ENCODE data around the gene TTLL5. TPM values are rescaled to one million over a fixed set of nuclear protein-coding genes. Genes with fewer than 3 reads are reported as not detected.
"Not testable (repeated sequence)": the region's sequence is repeated elsewhere in the genome, so short reads cannot be mapped to it uniquely, and the experiment has no call there.

The TTLL5 gene
- total RNA-seq, 1 experiment from 2014 or later = 34.7 TPM

GRCh38 chr14:75690010-75690409 is 29.0 kb downstream of the TTLL5 start:
- Histone ChIP-seq H3K4me2 (ENCODE audit: low read length) (no peak overlapping the region), H2AFZ (ENCODE audit: low read length) (no peak overlapping the region), H3K36me3 (ENCODE audit: low read depth, low read length) (peaks cover 36% of the 10 kb centered on the region), H3K27me3 (ENCODE audit: low read length) (no peaks in the 10 kb centered on the region), H3K27ac (ENCODE audit: low read length) (no peak overlapping the region), H3K4me3 (ENCODE audit: low read length) (no peak overlapping the region), H3K79me2 (ENCODE audit: low read length) (no peaks in the 10 kb centered on the region), H3K4me1 (ENCODE audit: insufficient read depth, low read length) (no peaks in the 10 kb centered on the region), H3K9me2 (replicated peaks; ENCODE audit: low read length) (no peaks in the 10 kb centered on the region), H4K20me1 (ENCODE audit: low read length) (no peaks in the 10 kb centered on the region), H3K9ac (ENCODE audit: low read length) (no peak overlapping the region), H3K9me3 (ENCODE audit: low read length) (no peaks in the 10 kb centered on the region), H3F3A (ENCODE audit: low read length, unreplicated experiment) (no peaks in the 10 kb centered on the region)
- intact Hi-C loops (cut with micrococcal nuclease) = no loop called here
- ChIA-PET CTCF (no interaction called here), POLR2A (ENCODE audit: unreplicated experiment) (no interaction called here)
- BruUV-seq (replicated peaks) = no TSS peak
- no peak for TF ChIP-seq EZH2phosphoT487 (IDR thresholded peaks at IDR 0.05; ENCODE audit: borderline replicate concordance, low read length)
- no peak for TF ChIP-seq CTCF (conservative IDR thresholded peaks at IDR 0.05; ENCODE audit: low read depth, low read length)
- no peak for ATAC-seq
- DNase-seq = no peak

DNA sequence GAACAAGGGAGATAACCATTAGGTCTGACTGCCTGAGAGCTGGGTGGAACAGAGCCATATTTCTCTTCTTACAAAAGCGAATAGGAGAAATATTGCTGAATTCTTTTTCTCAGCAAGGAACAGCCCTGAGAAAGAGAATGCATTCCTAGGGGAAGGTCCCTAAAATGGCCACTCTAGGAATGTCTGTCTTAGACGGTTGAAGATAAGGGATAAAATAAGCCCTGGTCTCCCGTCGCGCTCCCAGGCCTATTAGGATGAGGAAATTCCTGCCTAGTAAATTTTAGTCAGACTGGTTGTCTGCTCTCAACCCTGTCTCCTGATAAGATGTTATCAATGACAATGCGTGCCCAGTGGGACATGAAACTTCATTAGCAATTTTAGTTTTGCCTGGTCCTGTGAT is 34.0 kb downstream of the TTLL5 start:
- POLR2A ChIA-PET (ENCODE audit: unreplicated experiment) = not testable (repeated sequence)

GRCh38 chr14:75697386-75697785 is 36.3 kb downstream of the TTLL5 start:
- no peak for DNase-seq
- intact Hi-C loops (cut with micrococcal nuclease) = no loop called here
- Histone ChIP-seq H3K4me3 (ENCODE audit: low read length) (no peak overlapping the region), H3K9ac (ENCODE audit: low read length) (no peak overlapping the region), H4K20me1 (ENCODE audit: low read length) (no peaks in the 10 kb centered on the region), H3K9me3 (ENCODE audit: low read length) (no peaks in the 10 kb centered on the region), H3F3A (ENCODE audit: low read length, unreplicated experiment) (no peaks in the 10 kb centered on the region), H3K9me2 (replicated peaks; ENCODE audit: low read length) (no peaks in the 10 kb centered on the region), H3K36me3 (ENCODE audit: low read depth, low read length) (peaks cover 36% of the 10 kb centered on the region), H2AFZ (ENCODE audit: low read length) (no peak overlapping the region), H3K27me3 (ENCODE audit: low read length) (no peaks in the 10 kb centered on the region), H3K4me2 (ENCODE audit: low read length) (no peak overlapping the region), H3K27ac (ENCODE audit: low read length) (no peak overlapping the region), H3K4me1 (ENCODE audit: insufficient read depth, low read length) (no peaks in the 10 kb centered on the region), H3K79me2 (ENCODE audit: low read length) (no peaks in the 10 kb centered on the region)
- BruUV-seq (replicated peaks) = no TSS peak
- TF ChIP-seq CTCF (conservative IDR thresholded peaks at IDR 0.05; ENCODE audit: low read depth, low read length) (no peak), EZH2phosphoT487 (IDR thresholded peaks at IDR 0.05; ENCODE audit: borderline replicate concordance, low read length) (no peak), EZH2 (IDR thresholded peaks at IDR 0.05; ENCODE audit: low read length, unreplicated experiment) (no peak)
- no peak for ATAC-seq
- ChIA-PET POLR2A (ENCODE audit: unreplicated experiment) (no interaction called here), CTCF (no interaction called here)

More for the DNA sequence above, 34.0 kb downstream of the TTLL5 start:
- H3F3A ChIP-seq (ENCODE audit: low read length, unreplicated experiment); H3K4me1 ChIP-seq (ENCODE audit: insufficient read depth, low read length); H3K4me3 ChIP-seq (ENCODE audit: low read length); ATAC-seq; DNase-seq; H3K79me2 ChIP-seq (ENCODE audit: low read length); intact Hi-C loops (cut with micrococcal nuclease); CTCF ChIA-PET; H3K9me3 ChIP-seq (ENCODE audit: low read length); BruUV-seq (replicated peaks); H3K9me2 ChIP-seq (replicated peaks; ENCODE audit: low read length); H3K27me3 ChIP-seq (ENCODE audit: low read length); H3K27ac ChIP-seq (ENCODE audit: low read length); H4K20me1 ChIP-seq (ENCODE audit: low read length); H2AFZ ChIP-seq (ENCODE audit: low read length); H3K9ac ChIP-seq (ENCODE audit: low read length); H3K4me2 ChIP-seq (ENCODE audit: low read length): not testable (repeated sequence)
- peaks cover 48% of the 10 kb centered on the region for H3K36me3 ChIP-seq (ENCODE audit: low read depth, low read length)

All from PC-3 (cell line).